Endometrium (tissue), 2 donors: ENCODE results near the gene GARIN5B.
A peak's percentile ranks its signal among the peaks of the same experiment; 100 is the strongest.

ENCODE experiments used
- FAIRE-seq: peaks from 2 replicates; lab custom pipeline; 2012; peaks lifted over from hg19 to GRCh38; lab: Jason Lieb, UNC
- donor health status: control.
- donor health status: control.

Gene GARIN5B

GRCh38 chr19:55389386-55390317 lies 26.6 kb upstream of the GARIN5B start:
- FAIRE-seq: no peak

DNA sequence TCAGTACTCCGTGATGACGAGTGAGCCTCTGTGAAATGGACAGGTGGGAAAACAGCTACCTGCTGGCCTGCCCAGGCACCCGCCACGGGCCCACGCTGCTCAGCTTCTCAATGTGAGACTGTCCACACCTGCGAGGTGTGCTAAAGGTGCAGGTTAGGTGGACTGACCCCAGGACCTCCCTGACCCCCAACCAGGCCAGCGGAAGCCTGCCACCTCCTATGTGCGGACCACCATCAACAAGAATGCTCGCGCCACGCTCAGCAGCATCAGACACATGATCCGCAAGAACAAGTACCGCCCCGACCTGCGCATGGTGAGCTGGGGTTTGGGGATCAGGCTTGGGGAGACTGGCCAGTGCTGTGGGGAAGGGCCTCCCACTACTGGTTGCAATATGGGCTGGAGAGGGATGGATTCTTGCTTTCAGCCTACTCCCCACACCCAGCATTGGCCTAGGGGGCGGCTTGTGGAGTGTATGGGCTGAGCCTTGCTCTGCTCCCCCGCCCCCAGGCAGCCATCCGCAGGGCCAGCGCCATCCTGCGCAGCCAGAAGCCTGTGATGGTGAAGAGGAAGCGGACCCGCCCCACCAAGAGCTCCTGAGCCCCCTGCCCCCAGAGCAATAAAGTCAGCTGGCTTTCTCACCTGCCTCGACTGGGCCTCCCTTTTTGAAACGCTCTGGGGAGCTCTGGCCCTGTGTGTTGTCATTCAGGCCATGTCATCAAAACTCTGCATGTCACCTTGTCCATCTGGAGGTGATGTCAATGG lies 24.9 kb upstream of the GARIN5B start:
- FAIRE-seq: no peak

DNA sequence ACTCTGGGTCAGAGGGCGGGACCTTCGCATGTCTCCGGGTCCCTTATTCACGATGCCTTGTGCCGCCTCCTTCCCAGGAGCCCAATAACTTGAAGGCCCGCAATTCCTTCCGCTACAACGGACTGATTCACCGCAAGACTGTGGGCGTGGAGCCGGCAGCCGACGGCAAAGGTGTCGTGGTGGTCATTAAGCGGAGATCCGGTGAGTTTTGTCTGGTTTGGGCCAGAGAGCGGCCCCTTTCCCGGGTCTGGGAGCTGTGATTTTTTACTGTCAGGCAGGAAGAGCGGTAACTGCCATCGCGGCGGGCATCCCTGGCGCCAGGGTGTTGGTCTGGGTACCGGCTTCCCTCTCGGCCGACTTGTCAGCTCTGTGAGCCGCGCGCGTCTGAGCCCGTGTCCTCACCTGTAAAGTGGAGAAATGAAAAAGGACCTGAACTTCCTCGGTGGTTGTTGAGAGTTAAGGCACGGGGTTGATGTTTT lies 23.5 kb upstream of the GARIN5B start:
- FAIRE-seq: no peak

DNA sequence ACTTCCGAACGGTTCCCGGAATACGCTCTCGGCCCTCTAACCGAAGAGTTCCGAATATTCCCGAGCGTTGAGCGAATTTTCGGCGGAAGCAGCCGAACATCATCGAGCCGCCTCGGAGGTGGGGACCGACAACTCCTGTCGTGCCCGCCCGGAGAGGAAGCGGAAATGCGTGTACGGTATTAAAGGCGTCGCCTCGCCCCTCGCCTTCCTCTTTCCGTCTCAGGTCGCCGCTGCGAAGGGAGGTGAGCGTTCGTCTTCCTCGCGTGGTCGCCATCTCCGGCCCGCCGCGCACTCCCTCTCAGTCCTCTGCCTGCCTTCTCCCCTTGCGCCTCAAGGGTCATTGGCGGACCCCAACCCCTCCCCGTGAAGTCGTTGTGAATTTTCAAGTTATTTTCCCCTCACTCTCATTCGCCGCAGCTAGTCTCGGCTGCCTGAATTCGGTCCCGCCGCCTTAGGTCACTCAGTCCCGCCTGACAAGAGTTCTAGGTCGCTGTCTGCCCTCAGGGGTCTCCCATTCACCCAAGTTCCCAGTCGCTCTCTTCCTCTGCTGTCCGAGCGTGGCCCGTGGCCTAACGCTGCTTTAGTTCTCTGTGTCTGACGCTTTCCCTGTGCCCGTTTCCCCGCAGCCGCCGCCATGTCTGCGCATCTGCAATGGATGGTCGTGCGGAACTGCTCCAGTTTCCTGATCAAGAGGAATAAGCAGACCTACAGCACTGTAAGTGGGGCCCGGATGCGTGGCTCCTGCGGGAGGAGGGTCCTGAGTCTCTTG lies 22.8 kb upstream of the GARIN5B start, which contains the start of gene RPL28:
Gene RPL28 (plus strand): TSS at position 209 of the 769 bp plus-strand sequence. CDS start 426 bp downstream, at position 635.
- FAIRE-seq: peak; percentile 92

DNA sequence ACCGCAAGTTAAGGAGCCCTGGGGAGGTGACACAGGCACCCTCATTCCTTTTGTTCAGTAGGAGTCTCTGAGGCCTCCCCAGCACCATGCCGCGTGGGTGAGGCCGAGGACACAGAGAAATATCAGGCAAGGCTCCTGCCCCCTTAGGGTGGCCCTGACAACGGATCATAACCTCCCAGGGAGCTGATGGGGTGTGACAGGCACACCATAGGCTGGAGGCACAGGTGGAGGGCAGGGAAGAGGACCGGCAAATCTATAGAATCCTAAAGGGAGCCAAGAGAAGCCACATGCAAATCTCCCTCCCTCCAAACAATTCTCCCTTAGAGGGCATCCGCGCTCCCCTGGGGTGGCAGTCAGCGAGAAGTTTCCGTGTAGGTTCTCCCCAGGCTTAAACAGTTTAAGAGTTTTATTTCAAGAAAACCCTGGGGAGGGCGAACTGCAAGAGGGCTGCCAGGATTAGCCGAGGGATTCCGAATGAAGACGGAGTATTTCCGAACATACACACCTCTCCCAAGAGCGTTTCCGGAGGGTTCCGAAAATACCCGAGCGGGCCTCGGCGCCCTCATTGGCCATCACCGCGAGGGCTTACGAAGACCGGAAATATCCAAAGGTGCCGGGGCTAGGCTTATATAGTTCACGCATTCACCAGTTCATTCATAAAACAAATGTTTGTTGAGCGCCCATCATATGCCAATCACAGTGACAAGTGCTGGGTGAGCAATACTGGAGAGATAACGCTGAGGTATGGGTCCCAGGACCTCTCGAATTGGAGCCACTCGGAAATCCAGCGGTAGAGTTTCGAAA lies 22.1 kb upstream of the GARIN5B start:
- FAIRE-seq: no peak

- no peak for FAIRE-seq
These were observed 21.3 kb upstream of the GARIN5B start, which contains the start of gene TMEM238 for GRCh38 chr19:55384131-55384919. TMEM238 (minus strand) TSS chr19:55384292; CDS start chr19:55384259, 33 bp downstream.

DNA sequence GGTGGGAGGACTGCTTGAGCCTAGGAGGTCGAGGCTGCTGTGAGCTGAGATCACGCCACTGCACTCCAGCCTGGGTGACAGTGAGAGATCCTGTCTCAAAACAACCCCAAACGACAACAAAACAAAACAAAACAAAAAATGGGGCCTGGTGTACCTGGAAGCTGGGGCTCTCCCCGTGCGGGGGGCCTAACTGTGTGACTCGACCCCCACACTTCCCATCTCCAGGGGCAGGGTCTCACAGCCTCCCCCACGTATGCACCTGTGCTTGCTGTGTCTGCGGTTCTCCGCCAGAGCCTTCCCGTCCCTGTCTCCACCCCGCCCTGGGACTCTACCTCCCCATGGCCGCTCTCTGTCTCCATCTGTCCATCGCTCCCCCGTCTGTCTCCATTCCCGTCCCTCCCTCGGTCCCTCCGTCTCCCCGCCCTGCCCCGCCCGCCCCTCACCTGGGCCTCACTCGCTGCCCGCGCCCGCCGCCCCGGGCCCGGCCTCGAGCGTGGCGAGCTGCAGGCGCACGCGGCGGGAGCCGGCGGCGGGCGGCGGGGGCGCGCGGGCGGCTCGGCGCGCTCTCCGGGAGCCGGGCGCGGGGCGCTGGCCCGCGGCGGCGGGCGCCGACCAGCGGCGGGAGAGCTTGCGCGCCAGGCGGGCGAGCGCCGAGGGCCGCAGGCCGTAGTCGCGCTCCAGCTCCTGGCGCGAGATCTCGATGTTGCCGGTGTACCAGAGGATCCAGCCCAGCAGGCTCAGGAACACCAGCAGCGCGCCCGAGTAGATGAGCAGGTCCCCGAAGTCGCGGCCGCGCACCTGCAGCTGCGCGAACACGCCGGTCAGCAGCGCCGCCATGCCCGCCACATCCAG lies 20.4 kb upstream of the GARIN5B start:
- no peak for FAIRE-seq

- no peak for FAIRE-seq
These were observed 19.5 kb upstream of the GARIN5B start for GRCh38 chr19:55382522-55383054.

GRCh38 chr19:55382013-55382412 lies 19.0 kb upstream of the GARIN5B start:
- no peak for FAIRE-seq

- FAIRE-seq: no peak
These were observed 16.1 kb upstream of the GARIN5B start for GRCh38 chr19:55379174-55379573.

GRCh38 chr19:55377356-55378131 lies 14.5 kb upstream of the GARIN5B start:
- no peak for FAIRE-seq

DNA sequence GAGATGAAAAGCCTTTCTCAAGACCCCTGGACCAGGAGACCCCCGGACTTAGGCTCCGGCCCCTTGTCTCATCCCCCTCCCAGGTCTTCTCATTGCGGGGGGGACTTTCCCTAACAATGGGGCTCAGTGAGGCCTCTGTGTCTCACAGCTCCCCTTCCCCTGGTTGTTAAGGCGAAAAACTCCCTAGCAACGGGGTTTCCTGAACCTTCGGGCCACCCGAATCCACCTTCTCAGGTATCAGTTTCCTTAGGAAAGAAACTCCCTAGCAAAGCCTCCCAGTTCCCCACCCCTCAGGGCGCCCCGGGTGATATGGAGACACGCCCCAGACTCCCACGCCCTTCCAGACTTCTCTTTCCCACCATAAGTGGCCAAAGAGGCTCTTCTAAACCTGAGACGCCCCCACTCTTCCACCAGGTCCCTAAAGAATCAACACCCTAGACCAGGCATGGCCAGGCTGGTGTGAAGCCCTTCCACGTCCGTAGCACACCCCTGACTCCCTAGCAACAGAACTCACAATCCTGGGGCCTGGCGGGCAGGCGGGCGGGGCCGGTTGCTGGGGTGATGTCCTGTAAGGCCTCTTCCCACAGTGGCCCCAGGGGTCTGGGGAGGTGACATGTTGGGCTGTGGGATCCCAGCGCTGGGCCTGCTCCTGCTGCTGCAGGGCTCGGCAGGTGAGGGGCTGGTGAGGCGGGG lies 13.3 kb upstream of the GARIN5B start, which contains the start of gene TMEM190:
Gene TMEM190 (plus strand): TSS at position 586 of the 693 bp plus-strand sequence. CDS start 28 bp downstream, at position 614.
- no peak for FAIRE-seq

- FAIRE-seq: no peak
These were observed 11.1 kb upstream of the GARIN5B start for GRCh38 chr19:55373993-55374757.

DNA sequence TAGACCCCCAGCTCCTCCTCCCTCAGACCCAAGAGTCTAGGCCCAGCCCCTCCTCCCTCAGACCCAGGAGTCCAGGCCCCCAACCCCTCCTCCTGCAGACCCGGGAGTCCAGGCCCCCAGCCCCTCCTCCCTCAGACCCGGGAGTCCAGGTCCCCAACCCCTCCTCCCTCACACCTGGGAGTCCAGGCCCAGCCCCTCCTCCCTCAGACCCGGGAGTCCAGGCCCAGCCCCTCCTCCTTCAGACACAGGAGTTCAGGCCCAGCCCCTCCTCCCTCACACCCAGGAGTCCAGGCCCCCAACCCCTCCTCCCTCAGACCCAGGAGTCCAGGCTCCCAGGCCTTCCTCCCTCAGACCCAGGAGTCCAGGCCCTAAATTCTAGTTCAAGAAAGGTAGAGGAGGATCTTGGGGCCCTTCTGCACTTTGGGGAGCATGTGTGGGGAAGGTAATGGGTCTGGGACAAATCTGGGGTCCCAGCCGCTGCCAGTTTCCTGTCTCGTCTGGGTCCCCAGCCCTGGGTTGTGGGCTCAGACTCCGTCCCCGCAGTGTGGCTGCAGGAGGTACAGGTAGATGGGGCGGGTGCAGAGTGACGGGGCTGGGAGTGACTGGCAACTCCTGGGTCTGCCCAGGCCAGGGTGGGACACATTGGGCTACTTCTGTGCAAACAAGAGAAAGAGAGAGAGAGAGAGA lies 10.4 kb upstream of the GARIN5B start:
- no peak for FAIRE-seq

DNA sequence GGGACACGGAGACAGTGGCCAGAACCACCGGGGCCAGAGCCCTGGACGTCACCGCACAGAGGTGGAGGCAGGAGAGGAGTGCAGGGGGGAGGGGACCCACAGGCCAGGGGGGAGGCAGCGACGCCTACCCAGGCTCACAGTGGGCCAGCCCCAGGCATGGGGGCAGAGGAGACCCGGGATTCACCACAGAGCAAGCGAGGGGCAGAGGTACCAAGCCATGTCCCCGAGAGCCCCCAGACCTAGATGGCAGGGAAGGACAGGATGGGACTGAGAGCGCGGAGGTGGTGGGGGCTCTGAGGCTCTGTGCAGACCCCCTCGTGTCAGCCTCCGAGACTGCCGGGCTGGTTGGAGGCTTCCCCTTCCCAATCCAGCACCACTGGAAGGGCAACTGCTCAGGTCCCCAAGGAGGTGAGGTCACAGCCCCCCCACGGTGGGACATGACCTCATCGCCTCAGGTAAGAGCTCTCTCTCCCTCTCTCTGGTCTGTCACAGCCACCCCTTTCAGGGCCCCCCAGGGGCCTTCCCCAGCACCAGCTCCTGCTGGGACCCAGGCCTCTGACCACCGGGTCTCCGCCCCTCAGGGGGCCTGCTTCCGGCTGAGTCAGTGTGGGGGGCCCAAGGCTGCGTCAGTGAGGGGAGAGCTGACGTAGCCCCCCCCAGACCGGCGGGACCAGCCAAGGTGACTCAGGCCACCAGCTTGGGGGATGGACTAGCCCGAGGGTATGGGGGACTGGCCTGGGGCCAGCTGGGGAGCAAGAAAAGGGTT lies 9.4 kb upstream of the GARIN5B start:
- no peak for FAIRE-seq
